Karpas-422 (cell line): ENCODE results near the gene CGB2. TPM values are rescaled to one million over a fixed set of nuclear protein-coding genes. Genes with fewer than 3 reads are reported as not detected.
A peak's percentile ranks its signal among the peaks of the same experiment; 100 is the strongest.

ENCODE experiments used
- DNase-seq: peaks from one replicate; pipeline ENCODE4 v3.0.0-alpha.2; 2015
- H2AFZ ChIP-seq: fragments of 200-600 bp; sonication (generic); 2 replicates; pipeline ENCODE4 v1.6.1; 2014; ENCODE audit warnings: antibody characterized with exemption, low read length, mixed read lengths
- H3K27ac ChIP-seq: fragments of 200-600 bp; sonication (generic); 2 replicates; pipeline ENCODE4 v1.5.1; 2014; ENCODE audit warnings: mild to moderate bottlenecking, low read length, moderate library complexity
- H3K27me3 ChIP-seq: fragments of 200-600 bp; sonication (generic); 2 replicates; pipeline ENCODE4 v1.6.1; 2014; ENCODE audit warnings: low read length, mixed read lengths
- H3K36me3 ChIP-seq: fragments of 200-600 bp; sonication (generic); 2 replicates; pipeline ENCODE4 v1.6.1; 2014; ENCODE audit warnings: low read length, mixed read lengths; ENCODE audit not compliant: insufficient read depth
- H3K4me1 ChIP-seq: fragments of 200-600 bp; sonication (generic); 2 replicates; pipeline ENCODE4 v1.6.1; 2014; ENCODE audit warnings: mild to moderate bottlenecking, low read length, mixed read lengths
- H3K4me2 ChIP-seq: fragments of 200-600 bp; sonication (generic); 2 replicates; pipeline ENCODE4 v1.6.1; 2014; ENCODE audit warnings: low read length, low read depth, mild to moderate bottlenecking; ENCODE audit not compliant: poor library complexity, severe bottlenecking
- H3K4me3 ChIP-seq: fragments of 200-600 bp; sonication (generic); 2 replicates; pipeline ENCODE4 v1.5.1; 2014; ENCODE audit warnings: mild to moderate bottlenecking, antibody characterized with exemption, low read length, mixed read lengths
- H3K79me2 ChIP-seq: fragments of 200-600 bp; sonication (generic); 2 replicates; pipeline ENCODE4 v1.6.1; 2014; ENCODE audit warnings: mild to moderate bottlenecking, low read length, mixed read lengths
- H3K9ac ChIP-seq: fragments of 200-600 bp; sonication (generic); 2 replicates; pipeline ENCODE4 v1.6.0; 2014; ENCODE audit warnings: low read length
- H3K9me2 ChIP-seq: fragments of 200-600 bp; sonication (generic), shearing (Covaris generic); replicated peaks from 2 replicates; pipeline ENCODE4 v1.6.0; 2014; ENCODE audit warnings: mild to moderate bottlenecking, low read length, moderate library complexity; ENCODE audit not compliant: insufficient read depth
- H3K9me3 ChIP-seq: fragments of 300-700, 200-600 bp; sonication (generic); 2 replicates; pipeline ENCODE4 v1.6.1; 2014; ENCODE audit warnings: low read length, mixed read lengths
- H4K20me1 ChIP-seq: fragments of 200-600 bp; sonication (generic); 2 replicates; pipeline ENCODE4 v1.6.1; 2014; ENCODE audit warnings: mild to moderate bottlenecking, antibody characterized with exemption, low read length, low read depth; ENCODE audit not compliant: insufficient read depth
- total RNA-seq: library from RNA; depleted of rRNA; stranded (reverse); fragments of >200 nt; shearing (Covaris generic); gene quantifications from 2 replicates; pipeline ENCODE4 v1.2.3, GENCODE V29; 2014; ENCODE audit warnings: low replicate concordance

CGB2 gene
- total RNA-seq, 1 experiment from 2014 or later: not detected

DNA sequence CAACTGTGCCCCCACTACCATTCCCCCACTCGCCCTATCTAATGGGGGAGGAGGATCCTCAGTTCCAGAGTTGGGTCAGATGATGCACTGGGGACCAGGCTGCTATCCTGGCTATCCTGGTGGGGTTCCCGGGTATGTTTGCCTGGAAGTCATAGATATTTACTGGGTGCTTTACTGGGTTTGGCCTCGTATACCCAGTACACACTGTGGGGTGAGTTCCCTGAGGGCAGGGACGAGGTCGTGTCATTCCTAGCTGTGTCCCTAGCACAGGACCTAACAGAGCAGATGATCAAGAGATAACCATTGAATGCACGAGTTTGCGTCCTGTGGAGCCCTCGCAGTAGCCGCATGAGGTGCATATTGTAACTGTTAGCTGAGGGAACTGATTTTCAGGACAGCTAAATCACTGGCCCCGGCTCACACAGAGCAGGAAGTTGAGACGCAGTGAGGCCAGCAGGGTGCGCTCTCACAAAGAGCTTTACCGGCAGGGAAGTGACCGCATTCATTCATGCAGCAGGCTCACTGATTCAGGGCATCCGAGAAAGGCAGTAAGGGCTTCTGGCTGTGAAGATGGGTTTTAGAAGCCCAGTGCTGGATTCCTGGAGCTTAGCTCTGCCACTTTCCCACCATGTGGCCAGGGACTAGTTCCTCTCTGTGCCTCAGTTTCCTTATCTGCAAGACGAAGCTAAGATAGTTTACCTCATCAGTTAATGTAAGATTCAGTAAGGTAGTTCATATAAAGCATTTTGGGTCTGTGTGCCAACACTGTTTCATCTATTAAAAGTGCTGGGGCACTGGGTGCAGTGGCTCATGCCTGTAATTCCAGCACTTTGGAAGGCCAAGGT lies 32.0 kb upstream of the CGB2 start:
- H3K27ac ChIP-seq: no peak overlapping the region
- H3K27me3 ChIP-seq: no peaks in the 10 kb centered on the region
- no peaks in the 10 kb centered on the region for H3K9me2 ChIP-seq
- no peak overlapping the region for H2AFZ ChIP-seq
- H3K36me3 ChIP-seq: peaks cover 23% of the 10 kb centered on the region
- DNase-seq: peak; percentile 92
- peaks cover 44% of the 10 kb centered on the region for H3K79me2 ChIP-seq
- no peak overlapping the region for H3K4me2 ChIP-seq
- no peaks in the 10 kb centered on the region for H3K9me3 ChIP-seq
- peaks cover 19% of the 10 kb centered on the region for H4K20me1 ChIP-seq
- peaks cover 7% of the 10 kb centered on the region for H3K4me1 ChIP-seq
- H3K4me3 ChIP-seq: no peak overlapping the region
- H3K9ac ChIP-seq: no peak overlapping the region

DNA sequence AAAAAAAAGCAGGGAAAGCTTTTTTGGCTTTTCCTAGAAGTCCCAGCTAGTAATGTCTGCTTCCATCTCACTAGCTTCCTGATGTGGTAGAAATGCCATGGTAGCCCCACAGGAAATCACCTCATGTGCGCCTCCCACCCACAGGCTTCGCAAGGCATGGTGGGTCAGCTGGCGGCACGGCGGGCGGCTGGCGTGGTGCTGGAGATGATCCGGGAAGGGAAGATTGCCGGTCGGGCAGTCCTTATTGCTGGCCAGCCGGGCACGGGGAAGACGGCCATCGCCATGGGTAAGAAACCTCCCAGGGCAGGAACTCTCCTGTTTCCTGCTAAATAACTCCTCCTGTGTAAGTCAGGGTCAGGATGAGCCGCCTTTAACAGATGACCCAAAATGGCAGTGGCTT lies 27.6 kb upstream of the CGB2 start:
- H3K9me3 ChIP-seq: no peaks in the 10 kb centered on the region
- H3K27me3 ChIP-seq: no peaks in the 10 kb centered on the region
- no peaks in the 10 kb centered on the region for H3K9me2 ChIP-seq
- H3K4me3 ChIP-seq: no peak overlapping the region
- no peak for DNase-seq
- no peak overlapping the region for H3K9ac ChIP-seq
- H3K27ac ChIP-seq: no peak overlapping the region
- H3K4me2 ChIP-seq: no peak overlapping the region
- H4K20me1 ChIP-seq: 0 out of 2 replicates have a peak, but pooled peaks cover 3% of the 10 kb centered on the region
- no peak overlapping the region for H2AFZ ChIP-seq
- H3K4me1 ChIP-seq: no peaks in the 10 kb centered on the region
- peaks cover 39% of the 10 kb centered on the region for H3K36me3 ChIP-seq
- peaks cover 9% of the 10 kb centered on the region; the same call in 1 of the 2 replicates for H3K79me2 ChIP-seq

- Histone ChIP-seq H3K27me3 (no peaks in the 10 kb centered on the region), H3K4me2 (no peak overlapping the region), H4K20me1 (0 out of 2 replicates have a peak, but pooled peaks cover 3% of the 10 kb centered on the region), H3K4me1 (no peaks in the 10 kb centered on the region), H3K9me3 (no peaks in the 10 kb centered on the region), H3K79me2 (peaks cover under 1% of the 10 kb centered on the region; the same call in 1 of the 2 replicates), H3K27ac (no peak overlapping the region), H2AFZ (no peak overlapping the region), H3K36me3 (peaks cover 38% of the 10 kb centered on the region), H3K9ac (no peak overlapping the region), H3K9me2 (no peaks in the 10 kb centered on the region), H3K4me3 (no peak overlapping the region)
- no peak for DNase-seq
Measured at GRCh38 chr19:49004964-49005614, 26.6 kb upstream of the CGB2 start.

DNA sequence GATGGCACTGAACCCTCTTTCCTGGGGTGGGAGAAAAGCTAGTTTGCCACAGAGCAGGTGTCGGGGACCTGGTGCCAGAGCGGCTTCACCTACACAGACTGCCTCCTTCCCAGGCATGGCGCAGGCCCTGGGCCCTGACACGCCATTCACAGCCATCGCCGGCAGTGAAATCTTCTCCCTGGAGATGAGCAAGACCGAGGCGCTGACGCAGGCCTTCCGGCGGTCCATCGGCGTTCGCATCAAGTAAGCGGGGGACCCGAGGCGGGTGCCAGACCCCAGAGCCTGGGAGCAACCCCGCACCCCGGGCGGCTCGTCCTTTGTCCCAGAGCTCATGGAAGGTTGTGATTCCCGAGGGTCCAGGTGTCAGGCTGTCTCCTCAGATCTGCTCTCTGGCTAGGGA lies 24.8 kb upstream of the CGB2 start:
- Histone ChIP-seq H3K4me3 (no peak overlapping the region), H3K27ac (no peak overlapping the region), H2AFZ (no peak overlapping the region), H3K9me3 (no peaks in the 10 kb centered on the region), H3K4me2 (no peak overlapping the region), H4K20me1 (0 out of 2 replicates have a peak, but pooled peaks cover 3% of the 10 kb centered on the region), H3K4me1 (no peaks in the 10 kb centered on the region), H3K9ac (no peak overlapping the region), H3K27me3 (no peaks in the 10 kb centered on the region), H3K9me2 (no peaks in the 10 kb centered on the region), H3K79me2 (no peaks in the 10 kb centered on the region; the same call in 1 of the 2 replicates), H3K36me3 (peaks cover 38% of the 10 kb centered on the region)
- no peak for DNase-seq

DNA sequence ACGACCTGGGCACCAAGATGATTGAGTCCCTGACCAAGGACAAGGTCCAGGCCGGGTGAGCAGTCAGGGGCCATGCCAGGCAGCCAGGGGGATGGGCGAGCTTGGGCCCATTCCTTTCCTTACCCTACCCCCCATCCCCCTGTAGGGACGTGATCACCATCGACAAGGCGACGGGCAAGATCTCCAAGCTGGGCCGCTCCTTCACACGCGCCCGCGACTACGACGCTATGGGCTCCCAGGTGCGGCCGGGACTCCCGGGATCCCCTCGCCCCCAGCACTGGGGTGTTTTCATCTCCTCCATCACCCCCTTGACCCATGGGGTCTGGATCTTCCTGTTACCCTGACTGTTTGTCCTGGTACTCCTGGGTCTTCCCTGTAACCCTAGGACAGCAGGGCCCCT lies 21.9 kb upstream of the CGB2 start:
- H3K79me2 ChIP-seq: no peaks in the 10 kb centered on the region
- no peaks in the 10 kb centered on the region for H3K9me2 ChIP-seq
- no peaks in the 10 kb centered on the region for H3K27me3 ChIP-seq
- H4K20me1 ChIP-seq: 0 out of 2 replicates have a peak, but pooled peaks cover 8% of the 10 kb centered on the region
- no peak overlapping the region for H3K9ac ChIP-seq
- no peaks in the 10 kb centered on the region for H3K4me1 ChIP-seq
- H2AFZ ChIP-seq: no peak overlapping the region
- DNase-seq: no peak
- H3K4me3 ChIP-seq: no peak overlapping the region
- H3K9me3 ChIP-seq: no peaks in the 10 kb centered on the region
- no peak overlapping the region for H3K27ac ChIP-seq
- H3K36me3 ChIP-seq: peaks cover 25% of the 10 kb centered on the region
- H3K4me2 ChIP-seq: no peak overlapping the region

GRCh38 chr19:49010453-49010852 lies 21.2 kb upstream of the CGB2 start:
- Histone ChIP-seq H4K20me1 (0 out of 2 replicates have a peak, but pooled peaks cover 8% of the 10 kb centered on the region), H3K27me3 (no peaks in the 10 kb centered on the region), H3K9me3 (no peaks in the 10 kb centered on the region), H2AFZ (no peak overlapping the region), H3K4me2 (no peak overlapping the region), H3K4me1 (no peaks in the 10 kb centered on the region), H3K9me2 (no peaks in the 10 kb centered on the region), H3K36me3 (peaks cover 22% of the 10 kb centered on the region), H3K79me2 (no peaks in the 10 kb centered on the region), H3K27ac (no peak overlapping the region), H3K9ac (no peak overlapping the region), H3K4me3 (no peak overlapping the region)
- DNase-seq: no peak

- no peak overlapping the region for H3K27ac ChIP-seq
- no peak overlapping the region for H2AFZ ChIP-seq
- no peak overlapping the region for H3K4me3 ChIP-seq
- no peaks in the 10 kb centered on the region for H3K9me2 ChIP-seq
- H3K4me1 ChIP-seq: no peaks in the 10 kb centered on the region
- no peak overlapping the region for H3K9ac ChIP-seq
- no peaks in the 10 kb centered on the region for H3K27me3 ChIP-seq
- DNase-seq: no peak
- no peaks in the 10 kb centered on the region for H3K9me3 ChIP-seq
- H4K20me1 ChIP-seq: 0 out of 2 replicates have a peak, but pooled peaks cover 8% of the 10 kb centered on the region
- H3K79me2 ChIP-seq: no peaks in the 10 kb centered on the region
- H3K36me3 ChIP-seq: peaks cover 22% of the 10 kb centered on the region
- H3K4me2 ChIP-seq: no peak overlapping the region
Measured at GRCh38 chr19:49011194-49011593, 20.5 kb upstream of the CGB2 start.
